CD4-positive, alpha-beta T cell (primary cell): ENCODE results near the gene GPR156. TPM values are rescaled to one million over a fixed set of nuclear protein-coding genes. Genes with fewer than 3 reads are reported as not detected.

Source experiments
- ATAC-seq: fragments of 200-7000 bp; cut with Tn5 transposase; one replicate; pipeline ENCODE4 v1.10.0; 2022; ENCODE audit warnings: mild to moderate bottlenecking; ENCODE audit not compliant: poor library complexity
- CTCF ChIA-PET: fragments of 350-600 bp; sonication (Branson Sonifier 250); formaldehyde crosslinking; loops from one replicate; lab custom pipeline; 2021; ENCODE audit warnings: antibody characterized with exemption, inconsistent platforms; lab: Charles Lee
- POLR2A ChIA-PET: fragments of 350-600 bp; sonication (Branson Sonifier 250); formaldehyde crosslinking; loops from one replicate; lab custom pipeline; 2021; ENCODE audit warnings: antibody characterized with exemption, inconsistent platforms; lab: Charles Lee
- DNase-seq, 14 experiments: peaks; one replicate each; pipeline ENCODE4 v3.0.0-alpha.2; 2013 to 2020; ENCODE audit warnings: mixed read lengths in 2 of 14
- H3K27ac ChIP-seq, 2 donors: one replicate each; pipeline versions ENCODE4 v1.5.1 to v1.7.0; 2013; ENCODE audit warnings: low read length in 2 of 2, low read depth in 1 of 2, mild to moderate bottlenecking in 1 of 2
- H3K27me3 ChIP-seq, 2 experiments: 1 replicate in 1 of 2; 2 replicates in 1 of 2; pipeline versions ENCODE4 v1.6.1 to v1.7.0; 2013; ENCODE audit warnings: low read length in 2 of 2, control low read depth in 1 of 2, mild to moderate bottlenecking in 1 of 2, moderate library complexity in 1 of 2; ENCODE audit not compliant: insufficient read depth in 2 of 2, control insufficient read depth in 1 of 2
- H3K36me3 ChIP-seq: one replicate; pipeline ENCODE4 v1.6.1; 2013; ENCODE audit warnings: low read length, control low read depth; ENCODE audit not compliant: insufficient read depth
- H3K4me1 ChIP-seq: one replicate; pipeline ENCODE4 v1.6.1; 2013; ENCODE audit warnings: low read length, control low read depth; ENCODE audit not compliant: insufficient read depth
- H3K4me3 ChIP-seq: one replicate; pipeline ENCODE4 v1.5.1; 2013; ENCODE audit warnings: mild to moderate bottlenecking, low read length, moderate library complexity
- H3K9me3 ChIP-seq, 2 experiments: 1 replicate in 1 of 2; 2 replicates in 1 of 2; pipeline versions ENCODE4 v1.6.1 to v1.7.0; 2013; ENCODE audit warnings: low read length in 2 of 2, mild to moderate bottlenecking in 2 of 2, control low read depth in 1 of 2, moderate library complexity in 1 of 2; ENCODE audit not compliant: control insufficient read depth in 1 of 2, insufficient read depth in 1 of 2
- H3K27ac Mint-ChIP-seq: one replicate; pipeline ENCODE4 v1.8.0; 2020; ENCODE audit warnings: mixed read lengths
- H3K27me3 Mint-ChIP-seq: one replicate; pipeline ENCODE4 v1.8.0; 2021; ENCODE audit warnings: mixed read lengths
- H3K36me3 Mint-ChIP-seq: one replicate; pipeline ENCODE4 v1.8.0; 2021; ENCODE audit warnings: low read depth, mixed read lengths
- H3K4me1 Mint-ChIP-seq: one replicate; pipeline ENCODE4 v1.8.0; 2021; ENCODE audit warnings: low read depth, mixed read lengths
- H3K4me3 Mint-ChIP-seq: one replicate; pipeline ENCODE4 v1.8.0; 2020; ENCODE audit warnings: mild to moderate bottlenecking, mixed read lengths
- H3K9me3 Mint-ChIP-seq: one replicate; pipeline ENCODE4 v1.8.0; 2020; ENCODE audit warnings: mixed read lengths
- intact Hi-C, 2 experiments: fragments of 100-400 bp; cut with DNase I in 1 of 2; cut with micrococcal nuclease in 1 of 2; formaldehyde crosslinking; loops; one replicate each; pipeline versions ENCODE4 v1.15.1 to v1.9.0; 2023 to 2025; cut with DNase I, micrococcal nuclease
- total RNA-seq, 174 experiments: library from RNA in 2 of 174; stranded (reverse) in 2 of 174; gene quantifications; one replicate each; pipeline ENCODE4 v1.2.3 and lab custom pipeline; 2021 to 2026
- TF ChIP-seq, protein P1 (sequence below): fragments of 200-600 bp; IDR thresholded peaks from one replicate; pipeline ENCODE4 v1.8.0; 2022; ENCODE audit warnings: antibody characterized with exemption, mild to moderate bottlenecking

GPR156 gene
- total RNA-seq, 2 experiments from 2014 or later = 0.17 to 0.27 TPM

GRCh38 chr3:120142236-120142635 is 142.8 kb downstream of the GPR156 start:
- ChIA-PET POLR2A (no interaction called here), CTCF (no interaction called here)
- no peak overlapping the region for H3K4me3 ChIP-seq
- TF ChIP-seq, protein P1, sequence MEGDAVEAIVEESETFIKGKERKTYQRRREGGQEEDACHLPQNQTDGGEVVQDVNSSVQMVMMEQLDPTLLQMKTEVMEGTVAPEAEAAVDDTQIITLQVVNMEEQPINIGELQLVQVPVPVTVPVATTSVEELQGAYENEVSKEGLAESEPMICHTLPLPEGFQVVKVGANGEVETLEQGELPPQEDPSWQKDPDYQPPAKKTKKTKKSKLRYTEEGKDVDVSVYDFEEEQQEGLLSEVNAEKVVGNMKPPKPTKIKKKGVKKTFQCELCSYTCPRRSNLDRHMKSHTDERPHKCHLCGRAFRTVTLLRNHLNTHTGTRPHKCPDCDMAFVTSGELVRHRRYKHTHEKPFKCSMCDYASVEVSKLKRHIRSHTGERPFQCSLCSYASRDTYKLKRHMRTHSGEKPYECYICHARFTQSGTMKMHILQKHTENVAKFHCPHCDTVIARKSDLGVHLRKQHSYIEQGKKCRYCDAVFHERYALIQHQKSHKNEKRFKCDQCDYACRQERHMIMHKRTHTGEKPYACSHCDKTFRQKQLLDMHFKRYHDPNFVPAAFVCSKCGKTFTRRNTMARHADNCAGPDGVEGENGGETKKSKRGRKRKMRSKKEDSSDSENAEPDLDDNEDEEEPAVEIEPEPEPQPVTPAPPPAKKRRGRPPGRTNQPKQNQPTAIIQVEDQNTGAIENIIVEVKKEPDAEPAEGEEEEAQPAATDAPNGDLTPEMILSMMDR = no peak
- Mint-ChIP-seq H3K36me3 (no peaks in the 10 kb centered on the region), H3K27me3 (no peaks in the 10 kb centered on the region), H3K4me1 (peaks cover 7% of the 10 kb centered on the region), H3K4me3 (no peak overlapping the region), H3K27ac (no peak overlapping the region), H3K9me3 (no peaks in the 10 kb centered on the region)
- H3K36me3 ChIP-seq = no peaks in the 10 kb centered on the region
- no peaks in the 10 kb centered on the region for H3K4me1 ChIP-seq
- intact Hi-C loops = no loop called here
- DNase-seq = no peak
- H3K9me3 ChIP-seq = peaks cover 0 to 3% of the 10 kb centered on the region in 2 experiments
- no peak overlapping the region for H3K27ac ChIP-seq
- H3K27me3 ChIP-seq = no peaks in the 10 kb centered on the region
- ATAC-seq = no peak

DNA sequence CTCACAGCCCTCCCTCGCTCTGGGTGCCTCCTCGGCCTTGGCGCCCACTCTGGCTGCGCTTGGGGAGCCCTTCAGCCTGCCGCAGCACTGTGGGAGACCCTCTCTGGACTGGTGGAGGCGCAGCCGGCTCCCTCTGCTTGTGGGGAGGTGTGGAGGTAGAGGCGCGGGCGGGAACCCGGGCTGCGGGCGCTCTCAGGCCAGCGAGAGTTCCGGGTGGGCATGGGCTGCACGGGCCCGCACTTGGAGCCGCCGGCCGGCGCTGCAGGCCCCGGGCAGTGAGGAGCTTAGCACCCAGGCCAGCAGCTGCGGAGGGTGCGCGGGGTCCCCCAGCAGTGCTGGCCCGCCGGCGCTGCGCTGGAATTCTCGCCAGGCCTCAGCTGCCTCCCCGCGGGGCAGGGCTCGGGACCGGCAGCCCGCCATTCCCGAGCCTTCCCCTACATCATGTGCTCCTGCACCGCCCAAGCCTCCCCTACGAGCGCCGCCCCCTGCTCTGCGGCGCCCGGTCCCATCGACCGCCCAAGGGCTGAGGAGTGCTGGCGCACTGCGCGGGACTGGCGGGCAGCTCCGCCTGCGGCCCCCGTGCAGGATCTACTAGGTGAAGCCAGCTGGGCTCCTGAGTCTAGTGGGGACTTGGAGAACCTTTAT is 144.8 kb downstream of the GPR156 start:
- H3K36me3 ChIP-seq = no peaks in the 10 kb centered on the region
- Mint-ChIP-seq H3K27me3 (no peaks in the 10 kb centered on the region), H3K4me1 (no peaks in the 10 kb centered on the region), H3K4me3 (no peak overlapping the region), H3K9me3 (no peaks in the 10 kb centered on the region), H3K36me3 (no peaks in the 10 kb centered on the region), H3K27ac (no peak overlapping the region)
- POLR2A ChIA-PET = no interaction called here
- intact Hi-C loops = no loop called here
- CTCF ChIA-PET = no interaction called here
- no peak overlapping the region for H3K4me3 ChIP-seq
- DNase-seq (no peak), ATAC-seq (no peak)
- H3K27ac ChIP-seq = no peak overlapping the region
- TF ChIP-seq, protein P1 = no peak
- no peaks in the 10 kb centered on the region for H3K4me1 ChIP-seq
- no peaks in the 10 kb centered on the region for H3K27me3 ChIP-seq
- peaks cover 0 to 3% of the 10 kb centered on the region in 2 experiments for H3K9me3 ChIP-seq

DNA sequence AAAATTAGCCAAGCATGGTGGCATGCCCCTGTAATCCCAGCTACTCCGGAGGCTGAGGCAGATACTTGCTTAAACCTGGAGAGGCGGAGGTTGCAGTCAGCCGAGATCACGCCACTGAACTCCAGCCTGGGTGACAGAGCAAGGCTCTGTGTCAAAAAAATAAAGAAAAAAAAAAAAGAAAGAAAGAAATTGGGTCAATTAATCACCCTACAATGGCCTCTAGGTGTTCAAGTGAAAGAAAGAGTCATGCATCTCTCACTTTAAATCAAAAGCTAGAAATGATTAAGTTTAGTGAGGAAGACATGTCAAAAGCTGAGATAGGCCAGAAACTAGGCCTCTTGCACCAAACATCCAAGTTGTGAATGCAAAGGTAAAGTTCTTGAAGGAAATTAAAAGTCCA is 145.9 kb downstream of the GPR156 start:
- Histone ChIP-seq H3K27ac (no peak overlapping the region), H3K4me3 (no peak overlapping the region), H3K27me3 (no peaks in the 10 kb centered on the region), H3K36me3 (no peaks in the 10 kb centered on the region), H3K9me3 (peaks cover 0 to 3% of the 10 kb centered on the region in 2 experiments), H3K4me1 (no peaks in the 10 kb centered on the region)
- H3K4me3 Mint-ChIP-seq = no peak overlapping the region
- no peaks in the 10 kb centered on the region for H3K27me3 Mint-ChIP-seq
- TF ChIP-seq, protein P1 = no peak
- CTCF ChIA-PET = no interaction called here
- H3K9me3 Mint-ChIP-seq = no peaks in the 10 kb centered on the region
- no peak overlapping the region for H3K27ac Mint-ChIP-seq
- no peaks in the 10 kb centered on the region for H3K4me1 Mint-ChIP-seq
- DNase-seq = no peak
- H3K36me3 Mint-ChIP-seq = no peaks in the 10 kb centered on the region
- ATAC-seq = no peak
- POLR2A ChIA-PET = no interaction called here
- intact Hi-C loops = no loop called here
